SK-N-SH (cell line): Measurements from ENCODE around the gene ZNF2. TPM values are rescaled to one million over a fixed set of nuclear protein-coding genes. Genes with fewer than 3 reads are reported as not detected.

ENCODE experiments used
- CTCF ChIA-PET: fragments of 300-600, 350-600 bp; formaldehyde crosslinking; extraction: SDS; loops from one replicate; lab custom pipeline; 2021; lab: Yijun Ruan, JAX
- POLR2A ChIA-PET: fragments of 350-600 bp; sonication (Branson Sonifier 250); formaldehyde crosslinking; extraction: SDS; loops from one replicate; lab custom pipeline; 2020; ENCODE audit warnings: antibody characterized with exemption, inconsistent platforms; lab: Yijun Ruan, JAX
- DNase-seq: peaks from one replicate; pipeline ENCODE4 v3.0.0; 2012
- H2AFZ ChIP-seq: fragments of 200-600 bp; sonication (generic); 2 replicates; pipeline ENCODE4 v1.8.1; 2016; ENCODE audit warnings: antibody characterized with exemption, mild to moderate bottlenecking, low read depth
- H3F3A ChIP-seq: fragments of 200-600 bp; sonication (generic); replicated peaks from 2 replicates; pipeline ENCODE3; 2016; ENCODE audit warnings: antibody characterized with exemption, mild to moderate bottlenecking; ENCODE audit not compliant: insufficient read depth
- H3K27ac ChIP-seq, 2 experiments: fragments of 200-500 bp in 1 of 2; fragments of 200-600 bp in 1 of 2; sonication (Bioruptor generic) in 1 of 2; sonication (generic), shearing (Covaris generic) in 1 of 2; 2 replicates each; pipeline versions ENCODE4 v1.5.1 to v1.6.1; 2014 to 2016; ENCODE audit warnings: low read depth in 2 of 2, inconsistent platforms in 1 of 2, low read length in 1 of 2, mild to moderate bottlenecking in 1 of 2, mixed read lengths in 1 of 2
- H3K27me3 ChIP-seq: fragments of 200-600 bp; sonication (generic), shearing (Covaris generic); 2 replicates; pipeline ENCODE4 v1.6.1; 2016; ENCODE audit warnings: mixed run types; ENCODE audit not compliant: insufficient read depth
- H3K36me3 ChIP-seq, 2 experiments: fragments of 200-500 bp in 1 of 2; fragments of 200-600 bp in 1 of 2; sonication (Bioruptor generic) in 1 of 2; sonication (generic) in 1 of 2; replicated peaks in 1 of 2; 2 replicates each; pipeline versions ENCODE3 to v1.5.1; 2014 to 2016; ENCODE audit warnings: low read length in 1 of 2, mild to moderate bottlenecking in 1 of 2; ENCODE audit not compliant: insufficient read depth in 2 of 2, control insufficient read depth in 1 of 2
- H3K4me1 ChIP-seq, 2 experiments: fragments of 200-500 bp in 1 of 2; fragments of 200-600 bp in 1 of 2; sonication (Bioruptor generic) in 1 of 2; sonication (generic), shearing (Covaris generic) in 1 of 2; 2 replicates each; pipeline versions ENCODE4 v1.5.1 to v1.6.1; 2014 to 2016; ENCODE audit warnings: low read depth in 1 of 2, low read length in 1 of 2, mixed run types in 1 of 2; ENCODE audit not compliant: insufficient read depth in 2 of 2, control insufficient read depth in 1 of 2
- H3K4me2 ChIP-seq: fragments of 200-600 bp; sonication (generic), shearing (Covaris generic); 2 replicates; pipeline ENCODE4 v1.6.1; 2017; ENCODE audit warnings: mixed run types
- H3K4me3 ChIP-seq, 2 experiments: fragments of 200-500 bp in 1 of 2; fragments of 200-600 bp in 1 of 2; sonication (Bioruptor generic) in 1 of 2; sonication (generic), shearing (Covaris generic) in 1 of 2; 2 replicates each; pipeline versions ENCODE4 v1.5.1 to v1.8.1; 2014 to 2016; ENCODE audit warnings: low read depth in 2 of 2, inconsistent platforms in 1 of 2, low read length in 1 of 2, mild to moderate bottlenecking in 1 of 2, mixed read lengths in 1 of 2, moderate library complexity in 1 of 2
- H3K79me2 ChIP-seq: fragments of 200-600 bp; sonication (generic); 2 replicates; pipeline ENCODE4 v1.8.1; 2017; ENCODE audit warnings: mild to moderate bottlenecking; ENCODE audit not compliant: insufficient read depth
- H3K9ac ChIP-seq: fragments of 200-600 bp; sonication (generic); 2 replicates; pipeline ENCODE4 v1.6.1; 2017; ENCODE audit warnings: mixed run types
- H3K9me2 ChIP-seq: fragments of 200-600 bp; sonication (generic); 2 replicates; pipeline ENCODE4 v1.6.1; 2017; ENCODE audit warnings: mixed run types
- H3K9me3 ChIP-seq: fragments of 200-600 bp; sonication (generic); 2 replicates; pipeline ENCODE4 v1.6.1; 2017; ENCODE audit warnings: mixed run types, mild to moderate bottlenecking, moderate library complexity
- H4K20me1 ChIP-seq: fragments of 200-600 bp; sonication (generic); 2 replicates; pipeline ENCODE4 v1.6.1; 2017; ENCODE audit warnings: mild to moderate bottlenecking, mixed run types; ENCODE audit not compliant: insufficient read depth
- CTCF ChIP-seq: fragments of 200-600 bp; sonication (generic); IDR thresholded peaks from 2 replicates; pipeline ENCODE4 v1.6.1; 2017; ENCODE audit warnings: antibody characterized with exemption, mild to moderate bottlenecking, moderate library complexity
- EZH2phosphoT487 ChIP-seq: fragments of 200-600 bp; sonication (generic); IDR thresholded peaks from 2 replicates; pipeline ENCODE4 v1.6.1; 2017; ENCODE audit warnings: low read depth, mixed run types, mild to moderate bottlenecking, antibody characterized with exemption, moderate library complexity, borderline replicate concordance
- FOXJ3 ChIP-seq: sonication (generic); formaldehyde crosslinking; IDR thresholded peaks from 2 replicates; pipeline ENCODE4 v1.5.1; 2020; ENCODE audit warnings: mild to moderate bottlenecking, missing genetic modification reagents
- FOXM1 ChIP-seq: IDR thresholded peaks from 2 replicates; pipeline ENCODE4 v1.4.0; 2012; ENCODE audit warnings: low read depth, mild to moderate bottlenecking
- JUND ChIP-seq: IDR thresholded peaks from 2 replicates; pipeline ENCODE4 v1.4.0; 2012
- MAX ChIP-seq: IDR thresholded peaks from 2 replicates; pipeline ENCODE4 v1.4.0; 2012; ENCODE audit warnings: low read depth
- MEF2A ChIP-seq: IDR thresholded peaks from 2 replicates; pipeline ENCODE4 v1.4.0; 2012; ENCODE audit warnings: low read depth, borderline replicate concordance
- MXI1 ChIP-seq: IDR thresholded peaks from 2 replicates; pipeline ENCODE4 v1.6.1; 2012; ENCODE audit warnings: mild to moderate bottlenecking, low read depth, low read length, improper control_type of control experiment
- NRF1 ChIP-seq: IDR thresholded peaks from 2 replicates; pipeline ENCODE4 v1.6.1; 2012; ENCODE audit warnings: low read depth, mild to moderate bottlenecking, low read length
- PBX3 ChIP-seq: IDR thresholded peaks from 2 replicates; pipeline ENCODE4; 2012
- RAD21 ChIP-seq: IDR thresholded peaks from 2 replicates; pipeline ENCODE4 v1.6.1; 2012; ENCODE audit warnings: mild to moderate bottlenecking, low read length
- RXRA ChIP-seq: IDR thresholded peaks from 2 replicates; pipeline ENCODE4 v1.4.0; 2012; ENCODE audit warnings: low read depth, mild to moderate bottlenecking, borderline replicate concordance
- SMC3 ChIP-seq: IDR thresholded peaks from 2 replicates; pipeline ENCODE4 v1.6.1; 2012; ENCODE audit warnings: low read depth, low read length, improper control_type of control experiment
- TAF1 ChIP-seq: IDR thresholded peaks from 2 replicates; pipeline ENCODE4 v1.6.1; 2012; ENCODE audit warnings: low read depth, mild to moderate bottlenecking, low read length, moderate library complexity, borderline replicate concordance
- TCF12 ChIP-seq: IDR thresholded peaks from 2 replicates; pipeline ENCODE4 v1.4.0; 2012
- TEAD4 ChIP-seq: IDR thresholded peaks from 2 replicates; pipeline ENCODE4 v1.4.0; 2012; ENCODE audit warnings: mild to moderate bottlenecking, borderline replicate concordance; ENCODE audit not compliant: insufficient read depth
- USF1 ChIP-seq: IDR thresholded peaks from 2 replicates; pipeline ENCODE4 v1.4.0; 2012; ENCODE audit warnings: low read depth, borderline replicate concordance
- YY1 ChIP-seq: IDR thresholded peaks from 2 replicates; pipeline ENCODE4 v1.4.0; 2012; ENCODE audit warnings: low read depth, mild to moderate bottlenecking
- ZBTB33 ChIP-seq: IDR thresholded peaks from 2 replicates; pipeline ENCODE4 v1.4.0; 2012; ENCODE audit warnings: low read depth, borderline replicate concordance
- whole genome bisulfite sequencing: methylation state at CpG from one replicate; pipeline ENCODE4 v1.1.6; 2017; ENCODE audit warnings: low lambda C conversion rate; 5-methylcytosine and 5-hydroxymethylcytosine counted together
- polyA plus RNA-seq, 3 experiments: library from polyadenylated mRNA; depleted of rRNA; stranded (reverse); fragments of >200 nt; gene quantifications; 2 replicates each; pipeline ENCODE4 v1.2.3, GENCODE V29; 2012

ZNF2 gene
- polyA plus RNA-seq, 1 of the 3 experiments (the other 2 are of a cell fraction): 1.6 TPM

- Histone ChIP-seq H4K20me1 (no peaks in the 10 kb centered on the region), H3K4me2 (no peak overlapping the region), H3K9me3 (no peaks in the 10 kb centered on the region), H3K27ac (no peak overlapping the region), H3K36me3 (no peaks in the 10 kb centered on the region), H3F3A (no peaks in the 10 kb centered on the region), H3K9me2 (no peaks in the 10 kb centered on the region), H3K4me1 (no peaks in the 10 kb centered on the region), H3K79me2 (no peaks in the 10 kb centered on the region), H3K27me3 (no peaks in the 10 kb centered on the region), H3K9ac (no peak overlapping the region), H3K4me3 (peak overlapping the region in 1 of 2 experiments; percentile 40; a peak in 1 of 4 replicates), H2AFZ (no peak overlapping the region)
- DNase-seq: peak; percentile 80
- ChIA-PET POLR2A (no interaction called here), CTCF (interaction anchor here (0.6 to 3.4 kb wide), 43 partner anchors 9 to 498 kb away, joined by 3 to 90 read pairs (median 4); partner anchors contain the start of genes FAHD2A and PROM2)
- no peak for TF ChIP-seq JUND
- TF ChIP-seq RAD21: peak; percentile 86
- peak; percentile 67 for TF ChIP-seq CTCF
- peak; percentile 73 for TF ChIP-seq SMC3
- WGBS: 36% methylated on average over 3 of the region's 3 CpGs
Observed at GRCh38 chr2:95231723-95232122, 66.1 kb downstream of the ZNF2 start.

- no peak for DNase-seq
- Histone ChIP-seq H3K27me3 (no peaks in the 10 kb centered on the region), H3K9me3 (no peaks in the 10 kb centered on the region), H4K20me1 (no peaks in the 10 kb centered on the region), H3K27ac (no peak overlapping the region), H3F3A (no peaks in the 10 kb centered on the region), H3K36me3 (no peaks in the 10 kb centered on the region), H3K4me2 (no peak overlapping the region), H3K9ac (no peak overlapping the region), H2AFZ (no peak overlapping the region), H3K4me1 (no peaks in the 10 kb centered on the region), H3K4me3 (no peak overlapping the region), H3K79me2 (no peaks in the 10 kb centered on the region), H3K9me2 (no peaks in the 10 kb centered on the region)
- CTCF ChIA-PET: interaction anchor here (0.7 to 3.4 kb wide), 31 partner anchors 9 to 497 kb away, joined by 3 to 90 read pairs (median 5); partner anchors contain the start of gene PROM2
- POLR2A ChIA-PET: no interaction called here
- 50% methylated on average over 1 of the region's 1 CpG for WGBS
- TF ChIP-seq EZH2phosphoT487 (no peak), TCF12 (no peak), MEF2A (no peak), TEAD4 (no peak), PBX3 (no peak), FOXJ3 (CRISPR knock-in tag) (no peak), RXRA (no peak), MAX (no peak), ZBTB33 (no peak), USF1 (no peak), YY1 (no peak), MXI1 (no peak), FOXM1 (no peak), SMC3 (no peak), NRF1 (no peak), TAF1 (no peak)
Observed at GRCh38 chr2:95232232-95232631, 66.6 kb downstream of the ZNF2 start.
